Karpas-422 (cell line): ENCODE results near the gene REC8. TPM values are rescaled to one million over a fixed set of nuclear protein-coding genes. Genes with fewer than 3 reads are reported as not detected.

Source experiments
- DNase-seq: peaks from one replicate; pipeline ENCODE4 v3.0.0-alpha.2; 2015
- H2AFZ ChIP-seq: fragments of 200-600 bp; sonication (generic); 2 replicates; pipeline ENCODE4 v1.6.1; 2014; ENCODE audit warnings: antibody characterized with exemption, low read length, mixed read lengths
- H3K27ac ChIP-seq: fragments of 200-600 bp; sonication (generic); 2 replicates; pipeline ENCODE4 v1.5.1; 2014; ENCODE audit warnings: mild to moderate bottlenecking, low read length, moderate library complexity
- H3K27me3 ChIP-seq: fragments of 200-600 bp; sonication (generic); 2 replicates; pipeline ENCODE4 v1.6.1; 2014; ENCODE audit warnings: low read length, mixed read lengths
- H3K36me3 ChIP-seq: fragments of 200-600 bp; sonication (generic); 2 replicates; pipeline ENCODE4 v1.6.1; 2014; ENCODE audit warnings: low read length, mixed read lengths; ENCODE audit not compliant: insufficient read depth
- H3K4me1 ChIP-seq: fragments of 200-600 bp; sonication (generic); 2 replicates; pipeline ENCODE4 v1.6.1; 2014; ENCODE audit warnings: mild to moderate bottlenecking, low read length, mixed read lengths
- H3K4me2 ChIP-seq: fragments of 200-600 bp; sonication (generic); 2 replicates; pipeline ENCODE4 v1.6.1; 2014; ENCODE audit warnings: low read length, low read depth, mild to moderate bottlenecking; ENCODE audit not compliant: poor library complexity, severe bottlenecking
- H3K4me3 ChIP-seq: fragments of 200-600 bp; sonication (generic); 2 replicates; pipeline ENCODE4 v1.5.1; 2014; ENCODE audit warnings: mild to moderate bottlenecking, antibody characterized with exemption, low read length, mixed read lengths
- H3K79me2 ChIP-seq: fragments of 200-600 bp; sonication (generic); 2 replicates; pipeline ENCODE4 v1.6.1; 2014; ENCODE audit warnings: mild to moderate bottlenecking, low read length, mixed read lengths
- H3K9ac ChIP-seq: fragments of 200-600 bp; sonication (generic); 2 replicates; pipeline ENCODE4 v1.6.0; 2014; ENCODE audit warnings: low read length
- H3K9me2 ChIP-seq: fragments of 200-600 bp; sonication (generic), shearing (Covaris generic); replicated peaks from 2 replicates; pipeline ENCODE4 v1.6.0; 2014; ENCODE audit warnings: mild to moderate bottlenecking, low read length, moderate library complexity; ENCODE audit not compliant: insufficient read depth
- H3K9me3 ChIP-seq: fragments of 300-700, 200-600 bp; sonication (generic); 2 replicates; pipeline ENCODE4 v1.6.1; 2014; ENCODE audit warnings: low read length, mixed read lengths
- H4K20me1 ChIP-seq: fragments of 200-600 bp; sonication (generic); 2 replicates; pipeline ENCODE4 v1.6.1; 2014; ENCODE audit warnings: mild to moderate bottlenecking, antibody characterized with exemption, low read length, low read depth; ENCODE audit not compliant: insufficient read depth
- total RNA-seq: library from RNA; depleted of rRNA; stranded (reverse); fragments of >200 nt; shearing (Covaris generic); gene quantifications from 2 replicates; pipeline ENCODE4 v1.2.3, GENCODE V29; 2014; ENCODE audit warnings: low replicate concordance

REC8 gene
- total RNA-seq, 1 experiment from 2014 or later = 22.1 TPM

GRCh38 chr14:24176599-24176998, 4.7 kb downstream of the REC8 start:
- Histone ChIP-seq H4K20me1 (0 out of 2 replicates have a peak, but pooled peaks cover 4% of the 10 kb centered on the region), H3K79me2 (peaks cover 15% of the 10 kb centered on the region), H3K4me3 (no peak overlapping the region), H3K4me1 (peaks cover 7% of the 10 kb centered on the region), H3K9ac (no peak overlapping the region), H3K9me3 (no peaks in the 10 kb centered on the region), H3K4me2 (no peak overlapping the region), H3K9me2 (no peaks in the 10 kb centered on the region), H3K27me3 (no peaks in the 10 kb centered on the region), H2AFZ (no peak overlapping the region), H3K36me3 (peaks cover 37% of the 10 kb centered on the region), H3K27ac (no peak overlapping the region)
- no peak for DNase-seq

- H2AFZ ChIP-seq = no peak overlapping the region
- peaks cover 37% of the 10 kb centered on the region for H3K36me3 ChIP-seq
- no peak overlapping the region for H3K4me3 ChIP-seq
- no peak for DNase-seq
- no peak overlapping the region for H3K27ac ChIP-seq
- no peaks in the 10 kb centered on the region for H3K9me3 ChIP-seq
- peaks cover 7% of the 10 kb centered on the region for H3K4me1 ChIP-seq
- no peak overlapping the region for H3K9ac ChIP-seq
- no peak overlapping the region for H3K4me2 ChIP-seq
- H3K79me2 ChIP-seq = peaks cover 12% of the 10 kb centered on the region
- H4K20me1 ChIP-seq = 0 out of 2 replicates have a peak, but pooled peaks cover 4% of the 10 kb centered on the region
- no peaks in the 10 kb centered on the region for H3K9me2 ChIP-seq
- no peaks in the 10 kb centered on the region for H3K27me3 ChIP-seq
Observed at GRCh38 chr14:24177041-24177825, 5.4 kb downstream of the REC8 start.

- H3K36me3 ChIP-seq = peaks cover 34% of the 10 kb centered on the region
- no peak overlapping the region for H3K4me2 ChIP-seq
- no peak overlapping the region for H3K9ac ChIP-seq
- no peaks in the 10 kb centered on the region for H3K9me3 ChIP-seq
- peaks cover 5% of the 10 kb centered on the region for H3K4me1 ChIP-seq
- H3K27me3 ChIP-seq = no peaks in the 10 kb centered on the region
- no peaks in the 10 kb centered on the region for H3K9me2 ChIP-seq
- no peak overlapping the region for H2AFZ ChIP-seq
- no peak overlapping the region for H3K27ac ChIP-seq
- 0 out of 2 replicates have a peak, but pooled peaks cover 4% of the 10 kb centered on the region for H4K20me1 ChIP-seq
- H3K79me2 ChIP-seq = peaks cover 5% of the 10 kb centered on the region
- no peak overlapping the region for H3K4me3 ChIP-seq
- DNase-seq = no peak
Observed at GRCh38 chr14:24177891-24178290, 6.0 kb downstream of the REC8 start.

- H3K9me2 ChIP-seq = no peaks in the 10 kb centered on the region
- H3K4me1 ChIP-seq = no peaks in the 10 kb centered on the region
- H3K4me3 ChIP-seq = no peak overlapping the region
- H3K36me3 ChIP-seq = peaks cover 32% of the 10 kb centered on the region
- no peak overlapping the region for H3K4me2 ChIP-seq
- H4K20me1 ChIP-seq = 0 out of 2 replicates have a peak, but pooled peaks cover 4% of the 10 kb centered on the region
- H3K79me2 ChIP-seq = no peaks in the 10 kb centered on the region
- no peak overlapping the region for H3K9ac ChIP-seq
- H3K27ac ChIP-seq = no peak overlapping the region
- H3K27me3 ChIP-seq = no peaks in the 10 kb centered on the region
- no peak overlapping the region for H2AFZ ChIP-seq
- DNase-seq = no peak
- H3K9me3 ChIP-seq = no peaks in the 10 kb centered on the region
Observed at GRCh38 chr14:24178399-24179178, 6.7 kb downstream of the REC8 start.

DNA sequence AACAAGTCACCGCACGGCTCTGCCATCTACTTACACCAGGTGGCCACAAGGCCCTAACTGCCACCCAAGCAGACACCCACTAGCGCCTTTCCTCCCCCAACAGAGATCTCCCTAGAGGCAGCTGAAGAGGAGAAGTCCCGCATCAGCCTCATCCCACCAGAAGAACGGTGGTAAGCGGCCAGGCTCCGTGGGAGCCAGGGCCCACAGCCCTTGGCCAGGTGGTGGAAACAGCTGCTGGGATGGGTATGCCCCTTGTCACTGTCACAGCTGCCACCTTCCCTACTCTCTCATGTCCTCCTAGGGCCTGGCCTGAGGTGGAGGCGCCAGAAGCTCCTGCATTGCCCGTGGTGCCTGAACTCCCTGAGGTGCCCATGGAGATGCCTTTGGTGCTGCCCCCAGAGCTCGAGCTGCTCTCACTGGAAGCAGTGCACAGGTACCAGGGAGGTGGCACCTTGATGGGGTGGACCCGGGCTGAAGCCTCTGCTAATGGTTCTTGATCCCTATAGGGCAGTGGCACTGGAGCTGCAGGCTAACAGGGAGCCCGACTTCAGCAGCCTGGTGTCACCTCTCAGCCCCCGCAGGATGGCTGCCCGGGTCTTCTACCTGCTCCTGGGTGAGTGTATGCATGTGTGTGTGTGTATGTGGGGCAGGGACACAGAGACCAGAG, 7.5 kb downstream of the REC8 start:
- Histone ChIP-seq H3K4me1 (no peaks in the 10 kb centered on the region), H3K4me2 (no peak overlapping the region), H3K27me3 (no peaks in the 10 kb centered on the region), H3K36me3 (peaks cover 32% of the 10 kb centered on the region), H3K9me2 (no peaks in the 10 kb centered on the region), H3K27ac (no peak overlapping the region), H3K79me2 (no peaks in the 10 kb centered on the region), H3K9me3 (no peaks in the 10 kb centered on the region), H2AFZ (no peak overlapping the region), H3K4me3 (no peak overlapping the region), H3K9ac (no peak overlapping the region), H4K20me1 (0 out of 2 replicates have a peak, but pooled peaks cover 4% of the 10 kb centered on the region)
- DNase-seq = no peak

DNA sequence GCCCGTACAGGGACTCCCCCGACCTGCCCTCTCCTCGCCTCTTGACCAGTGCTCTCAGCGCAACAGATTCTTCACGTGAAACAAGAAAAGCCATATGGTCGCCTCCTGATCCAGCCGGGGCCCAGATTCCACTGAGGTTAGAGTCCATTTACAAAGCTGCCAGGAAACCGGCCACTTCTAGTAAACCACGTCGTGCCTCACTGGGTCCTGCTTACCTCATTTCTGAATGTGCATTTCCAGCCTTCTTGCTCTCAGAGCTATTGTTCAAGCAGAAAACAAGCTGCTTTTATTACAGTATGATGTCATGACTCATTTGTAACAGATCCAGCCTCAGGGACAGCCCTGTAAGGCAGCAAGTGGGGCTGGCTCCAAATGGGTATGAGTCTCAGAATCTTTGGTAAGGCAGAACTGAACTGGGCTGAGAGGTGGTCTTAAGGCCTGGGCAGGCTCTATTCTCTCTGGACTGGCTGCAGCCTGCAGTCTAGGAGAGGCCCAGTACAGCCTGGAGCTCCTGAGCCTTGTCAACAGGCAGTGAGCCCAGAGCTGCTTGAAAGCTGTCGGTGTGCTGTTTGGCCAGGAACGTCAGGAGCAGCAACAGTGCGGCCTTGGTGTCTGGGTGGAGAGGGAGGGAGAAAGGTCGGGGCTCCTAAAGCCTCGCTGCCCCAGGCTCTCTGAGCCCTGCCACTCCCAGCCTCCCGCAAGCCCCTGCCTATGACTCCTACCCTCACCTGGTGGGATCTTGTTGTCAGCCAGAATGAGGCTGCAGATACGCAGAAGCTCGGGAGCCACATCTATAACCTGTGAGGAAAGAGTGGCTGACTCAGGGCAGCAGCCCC, 8.3 kb downstream of the REC8 start:
- H2AFZ ChIP-seq = no peak overlapping the region
- H3K4me2 ChIP-seq = no peak overlapping the region
- no peaks in the 10 kb centered on the region for H3K27me3 ChIP-seq
- no peak for DNase-seq
- no peak overlapping the region for H3K27ac ChIP-seq
- H3K4me1 ChIP-seq = no peaks in the 10 kb centered on the region
- H3K9ac ChIP-seq = no peak overlapping the region
- no peaks in the 10 kb centered on the region for H3K9me2 ChIP-seq
- no peak overlapping the region for H3K4me3 ChIP-seq
- H3K36me3 ChIP-seq = peaks cover 32% of the 10 kb centered on the region
- H4K20me1 ChIP-seq = 0 out of 2 replicates have a peak, but pooled peaks cover 4% of the 10 kb centered on the region
- no peaks in the 10 kb centered on the region for H3K9me3 ChIP-seq
- no peaks in the 10 kb centered on the region for H3K79me2 ChIP-seq

DNA sequence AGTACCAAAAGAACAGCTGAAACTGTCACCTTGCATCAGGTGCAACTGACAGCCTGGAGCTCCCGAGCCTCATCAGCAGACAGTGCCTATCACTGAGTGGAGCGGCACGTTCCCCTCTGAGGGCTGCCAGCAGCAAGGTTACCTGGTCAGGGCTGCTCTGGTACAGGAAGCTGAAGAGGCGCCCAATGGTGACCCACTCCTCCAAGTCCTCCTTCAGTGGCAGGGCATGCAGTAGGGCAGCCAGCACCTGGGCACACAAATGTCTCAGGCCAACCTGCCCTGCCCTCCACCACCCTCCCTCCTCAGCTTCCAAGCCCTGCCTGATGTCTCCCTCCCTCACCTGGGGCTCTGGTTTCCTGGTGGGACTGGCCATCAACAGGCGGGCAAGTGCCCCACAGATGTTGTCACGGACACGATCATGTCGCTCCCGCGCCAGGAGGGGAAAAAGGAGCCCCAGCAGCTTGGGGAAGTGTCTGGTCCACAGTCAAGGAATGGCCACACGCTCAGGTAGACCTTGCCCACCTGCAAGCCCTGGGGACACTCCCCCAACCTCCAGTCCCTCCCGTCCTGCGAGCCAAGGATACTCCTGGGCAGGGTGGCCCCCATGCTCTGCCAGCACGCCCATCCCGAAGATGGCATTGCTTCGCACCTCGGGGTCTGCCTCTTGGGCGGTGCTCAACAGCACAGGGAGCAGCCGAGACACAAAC, 9.6 kb downstream of the REC8 start:
- H2AFZ ChIP-seq = no peak overlapping the region
- no peaks in the 10 kb centered on the region for H3K9me2 ChIP-seq
- peaks cover 6% of the 10 kb centered on the region; the same call in 1 of the 2 replicates for H3K79me2 ChIP-seq
- 0 out of 2 replicates have a peak, but pooled peaks cover 4% of the 10 kb centered on the region for H4K20me1 ChIP-seq
- no peaks in the 10 kb centered on the region for H3K9me3 ChIP-seq
- H3K4me2 ChIP-seq = no peak overlapping the region
- no peak overlapping the region for H3K4me3 ChIP-seq
- H3K27me3 ChIP-seq = no peaks in the 10 kb centered on the region
- H3K27ac ChIP-seq = no peak overlapping the region
- H3K9ac ChIP-seq = no peak overlapping the region
- H3K36me3 ChIP-seq = peaks cover 45% of the 10 kb centered on the region
- DNase-seq = no peak
- H3K4me1 ChIP-seq = no peaks in the 10 kb centered on the region
